ENCODE measurements around the gene PLXNA2.

The PLXNA2 gene

GRCh38 chr1:208042041-208042615, 202.1 kb downstream of the PLXNA2 start:
- no peak for DNase-seq (ENCODE audit: low spot score)

- no peak for DNase-seq (ENCODE audit: low spot score)
These were observed 202.7 kb downstream of the PLXNA2 start for GRCh38 chr1:208041505-208041904.

- DNase-seq (ENCODE audit: low spot score): no peak
These were observed 203.3 kb downstream of the PLXNA2 start for GRCh38 chr1:208040821-208041297.

GRCh38 chr1:208039536-208040332, 204.4 kb downstream of the PLXNA2 start:
- DNase-seq (ENCODE audit: low spot score): no peak

GRCh38 chr1:208038303-208038702, 205.9 kb downstream of the PLXNA2 start:
- no peak for DNase-seq (ENCODE audit: low spot score)

- no peak for DNase-seq (ENCODE audit: low spot score)
These were observed 207.0 kb downstream of the PLXNA2 start for GRCh38 chr1:208036918-208037766.

GRCh38 chr1:208036106-208036808, 207.9 kb downstream of the PLXNA2 start:
- DNase-seq (ENCODE audit: low spot score): no peak

- no peak for DNase-seq (ENCODE audit: low spot score)
These were observed 210.0 kb downstream of the PLXNA2 start for GRCh38 chr1:208034135-208034534.

GRCh38 chr1:208033236-208033635, 210.9 kb downstream of the PLXNA2 start:
- no peak for DNase-seq (ENCODE audit: low spot score)

GRCh38 chr1:208031932-208032320, 212.3 kb downstream of the PLXNA2 start:
- DNase-seq (ENCODE audit: low spot score): no peak

GRCh38 chr1:208031316-208031931, 212.8 kb downstream of the PLXNA2 start:
- DNase-seq (ENCODE audit: low spot score): no peak

GRCh38 chr1:208030288-208031091, 213.7 kb downstream of the PLXNA2 start:
- peak; percentile 93 for DNase-seq (ENCODE audit: low spot score)

- no peak for DNase-seq (ENCODE audit: low spot score)
These were observed 214.6 kb downstream of the PLXNA2 start for GRCh38 chr1:208029381-208030287.

- DNase-seq (ENCODE audit: low spot score): no peak
These were observed 215.7 kb downstream of the PLXNA2 start for GRCh38 chr1:208028526-208028925.

- no peak for DNase-seq (ENCODE audit: low spot score)
These were observed 216.3 kb downstream of the PLXNA2 start for GRCh38 chr1:208027861-208028260.

- no peak for DNase-seq (ENCODE audit: low spot score)
These were observed 217.2 kb downstream of the PLXNA2 start for GRCh38 chr1:208026880-208027438.

- no peak for DNase-seq (ENCODE audit: low spot score)
These were observed 219.2 kb downstream of the PLXNA2 start for GRCh38 chr1:208025031-208025430.

GRCh38 chr1:208024406-208024805, 219.8 kb downstream of the PLXNA2 start:
- DNase-seq (ENCODE audit: low spot score): no peak

GRCh38 chr1:208019257-208019656, 224.9 kb downstream of the PLXNA2 start:
- no peak for DNase-seq (ENCODE audit: low spot score)

Measured in left forelimb (tissue), 1 donor.